SW480 (cell line): ENCODE results near the gene SURF6.
"Not testable (repeated sequence)": the region's sequence is repeated elsewhere in the genome, so short reads cannot be mapped to it uniquely, and the experiment has no call there.

Experiments used
- DNase-seq: peaks from one replicate; pipeline ENCODE4 v3.0.0-alpha.2; 2016; ENCODE audit warnings: low spot score

Gene SURF6

DNA sequence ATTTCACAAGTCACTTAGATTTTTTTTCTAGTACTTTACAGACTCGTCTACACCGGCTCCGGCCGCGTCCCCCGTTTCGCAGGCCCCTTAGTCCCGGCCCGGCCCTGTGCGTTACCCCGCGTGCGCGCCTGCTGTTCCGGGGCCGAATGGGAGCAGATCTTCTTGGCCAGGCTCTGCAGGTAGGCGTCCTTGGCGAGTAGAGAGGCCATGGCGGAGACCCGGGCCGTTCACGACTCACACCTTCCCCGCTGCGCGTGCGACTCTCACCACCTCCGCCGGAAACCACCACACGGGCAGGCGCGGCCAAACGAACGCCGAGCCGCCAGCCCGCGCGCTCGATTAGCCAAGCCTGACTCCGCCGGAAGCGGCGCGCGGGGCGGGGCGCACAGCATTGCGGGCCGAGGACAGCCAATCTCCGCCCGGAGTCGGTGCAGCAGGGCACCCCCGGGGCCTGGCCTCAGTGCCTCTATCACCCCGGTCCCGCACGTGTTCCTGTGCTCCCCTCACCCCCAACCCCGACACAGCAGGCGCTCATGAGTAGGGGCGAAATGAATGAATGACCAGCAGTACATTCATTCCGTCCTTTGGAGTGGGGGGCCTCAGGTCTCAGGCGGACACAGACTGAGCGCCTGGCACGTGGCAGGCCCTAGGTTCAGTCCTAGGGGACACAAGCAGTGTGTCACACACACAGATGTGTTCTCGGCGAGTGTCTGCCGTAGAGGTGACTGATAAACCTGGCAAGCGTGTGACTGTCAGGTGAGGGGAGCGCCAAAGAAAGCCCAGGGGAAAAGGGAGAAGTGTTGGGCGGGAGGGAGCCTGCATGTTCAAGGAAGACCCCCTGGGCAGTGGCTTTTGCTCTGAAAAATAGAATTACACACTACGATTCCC, at the start of gene SURF6:
Gene SURF6 (minus strand): TSS at position 265 of the 888 bp plus-strand sequence. CDS start 56 bp downstream, at position 209.
- peak; percentile 90 for DNase-seq

DNA sequence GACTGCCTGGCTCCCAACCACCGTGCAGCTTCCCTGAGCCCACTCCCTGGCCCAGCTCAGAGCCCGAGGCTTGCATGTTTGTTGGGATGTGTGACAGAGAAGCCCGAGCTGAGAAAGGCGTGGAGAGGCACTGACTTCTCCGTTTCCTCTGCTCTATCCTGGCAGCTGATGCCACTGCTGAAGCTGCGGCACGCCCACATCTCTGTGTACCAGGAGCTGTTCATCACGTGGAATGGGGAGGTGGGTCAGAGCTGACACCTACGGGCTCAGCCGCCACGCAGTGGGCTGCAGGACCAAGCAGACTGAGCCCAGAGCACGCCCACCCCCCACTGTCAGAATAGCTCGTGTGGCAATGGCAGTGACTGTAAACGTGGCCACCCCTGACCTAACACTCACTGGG, 49.5 kb upstream of the SURF6 start:
- DNase-seq = no peak

DNA sequence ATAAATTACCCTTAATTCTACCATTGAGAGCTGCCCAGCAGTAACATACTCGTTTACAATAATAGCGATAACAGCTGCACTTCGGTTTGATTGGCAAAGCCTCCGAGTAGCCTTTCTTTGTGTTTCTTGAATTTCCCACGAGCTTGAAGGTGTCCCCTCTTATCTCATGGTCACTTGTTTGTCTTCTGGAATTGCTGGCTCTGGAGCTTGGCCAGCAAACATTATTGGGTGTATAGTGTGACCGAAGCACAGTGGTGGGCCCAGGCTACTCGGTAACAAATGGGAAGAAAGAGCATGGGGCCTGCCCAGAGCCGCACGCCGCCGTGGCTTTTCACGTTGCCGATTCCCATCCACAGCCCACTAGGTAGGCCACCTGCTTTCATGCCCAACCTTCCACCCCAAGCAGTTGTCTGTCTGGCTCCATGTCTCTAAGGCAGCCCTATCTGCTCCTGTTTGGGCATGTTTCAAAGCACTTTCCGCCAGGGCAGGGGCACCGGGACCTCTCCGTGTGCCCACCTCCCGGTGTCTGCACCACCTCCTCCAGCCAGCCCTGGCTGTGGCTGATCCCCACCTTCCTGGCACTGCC, 48.8 kb upstream of the SURF6 start:
- DNase-seq = no peak

DNA sequence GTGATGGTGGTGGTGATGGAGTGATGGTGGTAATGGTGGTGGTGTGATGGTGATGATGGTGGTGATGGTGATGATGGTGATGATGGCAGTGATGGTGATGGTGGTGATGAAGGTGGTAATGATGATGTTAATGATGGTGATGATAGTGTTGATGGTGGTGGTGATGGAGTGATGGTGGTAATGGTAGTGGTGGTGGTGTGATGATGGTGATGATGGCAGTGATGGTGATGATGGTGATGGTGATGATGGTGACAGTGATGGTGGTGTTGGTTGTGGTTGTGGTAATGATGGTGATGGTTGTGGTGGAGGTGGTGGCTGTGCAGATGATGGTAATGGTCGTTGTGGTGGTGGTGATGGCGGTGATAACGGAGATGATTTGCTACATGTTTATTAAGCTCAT, 47.5 kb upstream of the SURF6 start:
- no peak for DNase-seq

DNA sequence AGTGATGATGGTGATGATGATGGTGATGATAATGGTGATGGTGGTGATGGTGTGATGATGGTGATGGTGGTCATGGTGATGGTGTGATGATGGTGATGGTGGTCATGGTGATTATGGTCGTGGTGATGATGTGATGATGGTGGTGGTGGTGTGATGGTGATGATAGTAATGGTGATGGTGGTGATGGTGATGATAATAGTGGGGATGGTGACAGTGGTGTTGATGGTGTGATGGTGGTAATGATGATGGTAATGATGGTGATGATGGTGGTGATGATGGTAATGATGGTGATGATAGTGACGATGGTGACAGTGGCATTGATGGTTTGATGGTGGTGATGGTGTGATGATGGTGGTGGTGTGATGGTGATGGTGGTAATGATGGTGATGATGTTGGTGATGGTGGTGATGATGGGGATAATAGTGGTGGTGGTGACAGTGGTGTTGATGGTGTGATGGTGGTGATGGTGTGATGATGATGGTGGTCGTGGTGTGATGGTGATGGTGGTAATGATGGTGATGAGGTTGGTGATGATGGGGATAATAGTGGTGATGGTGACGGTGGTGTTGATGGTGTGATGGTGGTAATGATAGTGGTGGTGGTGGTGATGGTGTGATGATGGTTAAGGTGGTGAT, 46.6 kb upstream of the SURF6 start:
- no peak for DNase-seq

DNA sequence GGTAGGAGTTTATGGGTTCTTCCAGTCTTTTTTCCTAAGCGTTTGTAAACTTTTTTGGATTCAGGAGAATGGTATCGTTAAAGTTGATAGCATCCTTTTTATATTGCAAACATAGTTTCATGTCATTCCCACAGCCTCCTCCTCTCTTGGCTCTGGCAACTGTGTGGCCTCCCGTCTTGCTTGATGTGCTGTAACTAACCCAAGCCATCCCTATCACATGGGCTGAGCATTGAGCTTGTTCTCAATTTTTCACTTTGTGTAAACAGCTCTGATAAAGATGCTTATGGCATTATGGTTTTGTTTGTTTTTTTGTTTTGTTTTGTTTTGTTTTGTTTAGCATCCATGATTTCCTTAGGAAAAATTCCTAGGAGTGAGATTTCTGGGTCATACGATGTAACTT, 44.7 kb upstream of the SURF6 start:
- no peak for DNase-seq

DNA sequence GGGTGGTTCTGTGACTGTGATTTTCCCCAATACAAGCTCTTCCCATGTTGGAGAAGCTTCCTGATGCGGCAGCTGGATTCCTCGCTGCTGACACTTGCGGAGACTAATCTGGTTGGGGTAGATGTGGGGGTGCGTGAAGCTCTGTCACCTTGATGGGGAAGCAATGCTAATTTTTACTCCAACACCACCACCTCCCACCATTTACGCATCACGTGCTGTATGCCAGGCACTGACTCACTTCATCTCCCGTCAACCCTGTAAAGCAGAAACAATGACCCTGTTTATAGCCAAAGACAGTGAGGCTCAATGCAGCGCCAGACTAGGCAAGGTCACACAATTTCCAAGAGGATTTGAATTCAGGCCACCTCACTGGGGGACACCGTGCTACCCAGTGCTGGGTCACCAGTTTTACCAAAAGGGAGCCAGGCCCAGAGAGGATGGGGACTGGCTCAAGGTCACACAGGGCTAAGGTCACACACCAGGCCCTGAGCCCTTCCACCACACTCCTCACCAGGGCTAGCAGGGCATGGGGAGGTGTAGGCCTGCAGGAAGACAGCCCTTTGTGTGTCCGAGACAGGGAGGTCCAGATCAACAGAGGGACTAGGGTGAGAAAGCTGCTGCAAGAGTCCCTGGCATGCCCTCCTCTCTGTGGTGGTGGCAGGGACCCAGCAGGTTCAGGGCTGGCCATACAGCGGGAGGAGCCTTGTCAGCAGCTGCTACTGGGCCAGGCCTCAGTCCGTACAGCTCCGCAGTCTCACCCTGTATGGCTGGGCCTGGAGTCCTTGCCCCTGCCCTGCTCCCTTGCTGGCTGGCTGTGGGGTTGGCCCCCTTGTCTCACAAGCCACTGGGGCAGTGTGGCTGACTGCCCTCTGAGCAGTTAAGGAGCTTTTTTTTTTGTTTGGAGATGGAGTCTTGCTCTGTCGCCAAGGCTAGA, 43.4 kb upstream of the SURF6 start:
- no peak for DNase-seq

DNA sequence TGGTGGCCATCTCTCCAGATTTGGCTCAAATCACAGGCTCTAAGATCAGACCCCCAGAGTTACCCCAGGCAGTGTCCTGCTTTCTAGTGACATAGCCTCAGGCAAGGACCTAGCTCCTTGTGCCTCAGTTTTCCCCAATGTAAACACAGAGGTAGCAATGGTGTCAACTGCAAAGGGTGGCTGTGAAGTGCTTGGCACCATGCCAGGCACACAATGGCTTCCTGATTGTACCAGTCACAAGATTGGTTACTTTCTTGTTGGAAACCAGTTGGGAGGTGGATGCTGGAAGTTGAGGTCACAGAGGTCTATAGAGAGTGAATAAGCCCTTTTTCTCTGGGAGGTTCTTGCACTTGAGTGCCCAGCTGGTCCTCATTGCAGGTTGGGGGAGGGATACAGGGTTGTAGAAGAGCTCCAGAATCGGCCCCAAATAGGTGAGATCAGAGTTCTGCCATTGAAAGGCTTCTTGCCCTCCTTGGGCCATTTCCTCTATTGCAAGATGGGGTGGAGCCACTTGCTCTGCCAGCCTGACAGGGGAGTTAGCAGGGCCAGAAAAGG, 42.5 kb upstream of the SURF6 start:
- DNase-seq = no peak

DNA sequence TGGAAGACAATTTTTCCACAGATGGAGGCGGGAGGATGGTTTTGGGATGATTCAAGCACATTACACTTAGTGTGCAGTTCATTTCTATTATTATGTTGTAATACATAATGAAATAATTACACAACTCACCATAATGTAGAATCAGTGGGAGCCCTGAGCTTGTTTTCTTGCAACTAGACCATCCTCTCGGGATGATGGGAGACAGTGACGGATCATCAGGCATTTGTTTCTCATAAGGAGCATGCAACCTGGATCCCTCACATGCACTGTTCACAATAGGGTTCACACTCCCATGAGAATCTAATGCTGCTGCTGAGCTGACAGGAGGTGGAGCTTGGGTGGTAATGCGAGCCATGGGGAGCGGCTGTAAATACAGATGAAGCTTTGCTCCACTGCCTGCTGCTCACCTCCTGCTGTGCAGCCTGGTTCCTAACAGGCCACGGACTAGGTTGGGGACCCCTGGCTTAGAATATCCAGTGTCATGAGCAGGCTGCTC, 41.8 kb upstream of the SURF6 start:
- peak; percentile 58 for DNase-seq

DNA sequence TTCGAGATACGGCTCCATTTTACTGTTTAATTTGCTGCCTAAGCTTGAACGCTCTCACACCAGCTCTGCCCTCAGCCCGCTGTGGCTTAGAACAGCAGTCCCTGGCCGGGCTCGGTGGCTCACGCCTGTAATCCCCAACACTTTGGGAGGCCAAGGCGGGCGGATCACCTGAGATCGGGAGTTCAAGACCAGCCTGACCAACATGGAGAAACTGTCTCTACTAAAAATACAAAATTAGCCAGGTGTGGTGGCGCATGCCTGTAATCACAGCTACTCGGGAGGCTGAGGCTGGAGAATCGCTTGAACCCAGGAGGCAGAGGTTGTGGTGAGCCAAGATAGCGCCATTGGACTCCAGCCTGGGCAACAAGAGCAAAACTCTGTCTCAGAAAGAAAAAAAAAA, 41.3 kb upstream of the SURF6 start:
- not testable (repeated sequence) for DNase-seq

DNA sequence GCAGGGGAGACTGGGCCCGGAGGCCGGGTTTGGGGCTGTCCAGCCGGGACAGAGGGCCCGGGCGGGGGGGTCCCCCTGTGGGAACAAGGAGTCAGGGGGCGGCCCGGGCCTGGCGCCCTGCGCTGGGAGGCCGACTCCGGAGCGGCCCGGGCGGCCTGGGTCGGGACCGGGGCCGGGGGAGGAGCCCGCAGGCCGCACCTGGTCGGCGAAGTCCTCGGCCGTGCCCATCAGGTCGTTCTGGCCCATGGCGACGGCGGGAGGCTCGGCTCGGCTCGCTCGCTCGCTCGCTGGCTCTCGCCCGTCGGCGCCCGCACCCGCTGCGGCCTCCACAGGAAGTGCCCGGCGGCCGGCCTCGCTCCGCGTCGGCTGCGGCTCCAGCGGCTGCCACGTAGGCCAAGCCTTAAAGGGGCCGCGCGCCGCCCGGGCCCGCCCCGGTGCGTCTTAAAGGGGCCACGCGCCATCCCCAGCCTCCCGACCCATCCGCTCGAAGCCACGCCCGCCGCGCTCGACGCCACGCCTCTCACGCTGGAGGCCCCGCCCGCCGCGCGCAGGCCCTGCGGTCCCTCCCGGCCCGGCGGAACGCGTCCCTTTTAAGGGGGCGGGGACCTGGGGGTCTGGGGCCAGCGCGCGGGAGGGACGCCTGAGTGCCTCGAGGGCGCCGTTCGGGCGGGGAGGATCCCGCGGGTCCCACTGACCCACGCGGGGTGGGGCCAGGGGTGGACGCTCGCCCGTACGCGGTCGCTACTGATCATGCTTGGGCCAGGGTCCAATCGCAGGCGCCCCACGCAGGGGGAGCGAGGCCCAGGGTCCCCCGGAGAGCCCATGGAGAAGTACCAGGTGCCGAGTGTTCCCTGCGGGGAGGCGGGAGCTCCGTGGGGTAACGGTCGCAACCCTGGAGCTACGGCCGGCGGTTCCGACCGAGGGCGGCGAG, 40.0 kb upstream of the SURF6 start, which contains the start of the genes STKLD1 and SURF4:
Gene STKLD1 (plus strand): TSS at position 643 of the 931 bp plus-strand sequence. CDS start 108 bp downstream, at position 751.
Gene SURF4 (minus strand): TSS at position 337 of the 931 bp plus-strand sequence. CDS start 91 bp downstream, at position 246.
- peak; percentile 92 for DNase-seq

DNA sequence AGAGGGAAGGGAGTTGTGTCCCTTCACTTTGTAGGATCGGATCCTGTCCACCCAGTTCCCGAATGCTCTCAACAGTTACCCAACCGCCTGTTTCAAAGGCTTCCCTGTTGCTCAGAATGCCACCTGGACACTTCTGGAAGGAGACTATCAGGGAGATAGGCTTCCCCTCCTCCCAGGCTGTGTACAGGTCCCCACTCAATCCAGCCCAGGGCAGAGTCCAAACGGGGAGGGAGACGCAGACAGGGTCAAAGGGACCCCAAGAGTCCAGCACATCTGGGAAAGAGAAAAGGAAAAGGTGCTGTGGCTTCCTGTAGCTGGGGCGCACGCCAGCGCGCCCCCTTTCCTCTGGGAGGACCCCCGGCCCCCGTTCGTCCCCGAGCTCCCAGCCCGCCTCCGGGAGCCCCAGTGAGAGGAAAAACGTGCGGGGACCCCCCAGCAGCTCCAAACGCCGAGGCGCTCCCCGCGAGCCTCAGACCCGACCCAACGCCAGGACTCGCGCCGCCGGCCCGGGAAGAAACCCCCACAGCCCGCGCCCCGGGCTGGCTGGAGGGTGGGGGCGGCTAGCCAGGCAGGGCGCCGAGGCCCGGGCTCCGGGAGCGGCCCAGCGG, 39.2 kb upstream of the SURF6 start:
- DNase-seq = peak; percentile 50

DNA sequence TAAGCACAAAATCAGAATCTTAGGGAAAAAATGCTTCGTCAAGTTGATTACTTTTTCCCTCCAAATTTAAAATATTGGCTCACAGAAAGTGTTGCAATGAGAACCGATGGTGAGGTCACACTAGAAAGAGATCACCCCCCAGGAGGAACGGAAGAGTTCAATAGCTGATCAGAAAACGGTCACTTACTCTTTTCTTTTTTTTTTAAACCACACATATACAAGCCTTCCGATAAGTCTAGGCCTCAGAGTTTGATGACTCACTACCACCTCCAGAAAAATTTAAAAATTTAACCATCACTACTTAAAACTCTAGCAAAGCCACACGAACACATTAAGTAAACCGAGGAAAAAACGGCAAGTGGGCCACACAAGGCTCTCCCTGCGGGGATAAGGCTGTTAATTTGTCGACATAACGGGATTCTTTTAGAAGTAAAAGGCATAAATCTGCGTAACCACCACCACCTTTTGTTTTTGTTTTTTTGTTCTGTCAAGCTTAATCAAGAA, 38.7 kb upstream of the SURF6 start:
- no peak for DNase-seq

DNA sequence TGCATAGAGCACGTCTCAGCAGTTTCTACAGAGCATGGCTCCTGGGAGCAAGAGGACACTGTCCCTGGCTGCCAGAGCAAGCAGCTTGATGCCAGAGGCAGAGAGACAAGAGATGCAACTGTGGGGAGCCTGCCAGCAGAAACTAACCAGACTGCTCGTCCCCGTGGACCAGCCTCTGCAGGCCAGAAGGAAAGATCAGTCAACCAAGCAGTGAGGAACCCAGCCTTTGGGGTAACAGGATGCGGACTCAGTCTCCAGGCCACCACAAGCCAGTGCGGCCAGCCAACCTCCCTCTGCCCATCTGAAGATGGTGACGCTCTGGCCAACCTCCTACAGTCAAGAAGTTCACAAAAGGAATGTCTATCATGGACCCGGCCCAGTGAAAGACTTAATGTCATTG, 36.2 kb upstream of the SURF6 start:
- DNase-seq = no peak

DNA sequence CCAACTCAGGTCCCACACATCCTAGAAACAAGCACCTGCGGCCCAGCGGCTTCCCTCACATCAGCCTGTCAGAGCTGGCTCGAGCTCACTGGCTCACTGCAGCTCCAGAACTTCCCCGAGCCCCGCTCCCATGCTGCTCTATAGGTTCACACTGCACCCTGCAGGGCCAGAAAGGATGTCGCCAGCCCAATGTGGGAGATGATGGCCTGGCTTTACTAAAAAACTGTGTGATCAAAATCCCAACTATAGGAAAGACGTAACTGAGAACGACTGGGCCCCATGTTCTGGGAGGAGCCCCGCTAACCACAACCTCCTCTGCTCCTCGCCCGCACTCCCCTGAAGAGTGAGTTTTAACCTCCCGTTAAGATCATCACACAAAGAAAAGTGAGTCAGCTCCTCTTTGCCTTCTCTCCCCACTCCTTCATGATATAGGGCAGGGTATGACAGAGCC, 35.3 kb upstream of the SURF6 start:
- no peak for DNase-seq

DNA sequence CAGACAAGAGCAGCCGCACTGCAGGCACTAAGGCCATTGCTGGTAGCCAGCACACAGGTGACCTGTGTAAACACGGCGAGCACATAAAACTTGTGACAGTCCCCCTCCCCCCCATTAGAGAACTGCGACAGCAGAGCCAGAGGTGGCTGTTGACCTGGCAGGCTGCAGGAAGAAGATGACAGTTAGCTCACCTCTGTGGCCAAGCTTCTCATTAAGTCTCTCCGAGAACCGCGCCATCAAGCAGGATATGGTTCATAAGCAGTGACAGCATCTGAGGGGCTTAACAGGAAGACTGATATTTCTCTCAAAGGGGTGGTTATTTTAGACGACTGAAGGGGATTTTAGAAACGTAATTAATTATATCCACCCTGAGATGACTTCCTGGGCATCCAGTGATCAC, 34.7 kb upstream of the SURF6 start:
- DNase-seq = no peak

DNA sequence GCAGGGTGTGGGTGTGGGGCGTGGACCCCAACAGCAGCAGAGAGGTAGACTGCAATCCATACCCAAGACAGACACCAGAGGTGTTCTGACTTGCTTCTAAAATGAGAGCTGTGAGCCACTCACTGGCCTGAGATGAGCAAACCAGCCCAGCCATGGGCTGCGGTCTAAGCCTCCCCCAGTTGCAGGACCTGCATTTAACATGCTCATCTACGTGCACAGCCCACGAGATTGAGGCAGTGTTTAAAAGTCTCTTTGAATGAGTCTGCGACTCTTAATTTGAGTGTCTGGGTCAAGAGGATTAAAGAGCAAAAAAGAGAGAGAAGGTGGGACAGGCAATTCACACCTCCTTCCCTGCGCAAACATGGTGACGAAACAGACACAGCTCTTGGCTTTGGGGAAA, 33.9 kb upstream of the SURF6 start:
- no peak for DNase-seq

DNA sequence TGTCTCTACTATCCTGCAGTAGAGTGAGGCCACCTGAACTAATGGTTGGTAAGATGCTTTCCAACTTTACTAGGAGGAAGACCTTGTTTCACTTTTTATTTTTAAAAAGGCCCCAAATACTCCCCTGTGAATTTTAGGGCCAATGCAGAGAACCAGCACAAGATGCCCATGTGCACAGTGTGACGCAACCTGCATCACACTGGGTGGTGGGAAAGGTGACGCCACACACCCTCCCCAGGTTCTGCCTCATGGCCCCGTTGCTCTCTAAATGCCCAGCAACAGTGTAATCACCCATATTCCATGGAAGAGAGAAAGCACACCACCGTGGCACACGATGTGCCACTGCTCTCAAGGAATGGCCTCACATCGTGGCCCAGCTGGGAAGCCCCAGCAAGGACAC, 33.4 kb upstream of the SURF6 start:
- no peak for DNase-seq

DNA sequence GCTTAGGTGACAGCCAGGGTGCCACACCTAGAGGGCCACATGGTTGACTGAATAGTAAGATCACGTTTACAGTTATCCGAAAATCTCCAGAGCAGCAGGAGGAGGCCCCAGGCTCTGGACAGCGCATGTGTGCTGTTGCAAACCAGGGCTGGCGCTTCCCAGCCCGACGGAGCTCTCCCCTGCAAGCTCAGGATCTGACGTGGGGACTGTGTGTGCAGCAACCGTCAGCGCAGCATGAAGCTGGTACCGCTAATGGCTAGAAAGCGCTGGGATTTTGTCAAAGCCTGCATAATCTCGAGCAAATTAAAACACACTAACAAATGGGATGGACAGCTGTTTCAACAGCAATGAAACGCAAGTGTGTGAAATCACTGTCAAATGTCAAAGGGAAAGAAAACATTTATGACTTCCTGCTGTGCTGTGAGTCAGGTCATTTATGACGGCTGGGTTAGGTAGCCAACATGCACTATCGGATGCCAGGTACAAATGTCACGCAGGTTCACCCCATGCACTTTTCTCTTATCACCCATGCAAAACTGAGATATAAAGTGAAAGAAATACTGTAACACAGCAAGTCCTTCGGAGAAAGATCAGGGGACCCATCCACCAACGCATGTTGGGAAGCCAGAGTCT, 32.4 kb upstream of the SURF6 start:
- no peak for DNase-seq
